Fibroblast of upper back skin (primary cell): Measurements from ENCODE around the gene TMEM95.

Experiments used
- DNase-seq: peaks from one replicate; pipeline ENCODE4 v3.0.0-alpha.2; 2013

The TMEM95 gene

DNA sequence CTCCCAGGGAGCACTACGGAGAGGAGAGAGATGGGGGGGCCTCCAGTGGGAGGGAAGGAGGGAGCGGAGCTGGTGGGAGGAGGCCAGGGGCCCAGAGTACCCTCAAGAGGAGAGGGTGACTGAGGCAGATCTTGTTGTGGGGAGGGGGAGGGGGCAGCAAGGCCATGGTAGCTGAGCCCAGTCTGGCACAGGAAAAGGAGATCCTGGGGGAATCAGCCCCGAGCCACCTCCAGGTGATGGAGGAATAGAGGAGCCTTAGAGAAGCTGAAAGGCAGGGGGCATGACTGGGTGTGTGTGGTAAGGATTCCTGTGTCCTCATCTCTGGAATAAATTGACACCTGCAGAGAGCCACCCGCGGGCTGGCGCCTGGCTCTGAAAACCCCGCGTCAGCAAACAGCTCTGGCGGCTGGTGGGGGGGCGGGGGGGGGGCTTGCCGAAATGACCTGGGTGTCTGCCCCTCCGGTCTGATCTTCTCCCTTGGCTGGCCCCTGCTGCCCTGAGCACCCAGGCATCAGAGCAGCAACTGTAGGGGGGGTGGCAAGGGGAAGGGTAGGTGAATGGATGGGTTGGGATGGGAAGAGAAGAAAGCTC, 51.4 kb downstream of the TMEM95 start:
- DNase-seq = no peak
